Fibroblast of lung (primary cell): Measurements from ENCODE around the gene SLC38A10.

Experiments
- CTCF ChIP-seq, 2 donors: IDR thresholded peaks in 1 of 2; conservative IDR thresholded peaks in 1 of 2; 1 replicate in 1 of 2; 2 replicates in 1 of 2; pipeline ENCODE4 v1.5.1; 2011 to 2012; ENCODE audit warnings: low read length in 2 of 2, control low read depth in 1 of 2, inconsistent platforms in 1 of 2, low read depth in 1 of 2, mild to moderate bottlenecking in 1 of 2
- EZH2 ChIP-seq: IDR thresholded peaks from 2 replicates; pipeline ENCODE4 v1.5.1; 2012; ENCODE audit warnings: low read length, control low read depth, mild to moderate bottlenecking; ENCODE audit errors: missing control alignments

GRCh38 chr17:81277946-81278693, 17.0 kb downstream of the SLC38A10 start:
- no peak for TF ChIP-seq EZH2
- TF ChIP-seq CTCF (conservative IDR thresholded peaks at IDR 0.05 in 1 of 2, IDR thresholded peaks at IDR 0.05 in 1 of 2; ENCODE audit: low read depth in 1 of 2, low read length in 2 of 2): no peak
